ENCODE measurements around the gene GPSM3. TPM values are rescaled to one million over a fixed set of nuclear protein-coding genes. Genes with fewer than 3 reads are reported as not detected.

GPSM3 gene
- total and polyA plus RNA-seq, 3 donors from 2014 or later = 5.4 to 11.3 (median 7.7) TPM

DNA sequence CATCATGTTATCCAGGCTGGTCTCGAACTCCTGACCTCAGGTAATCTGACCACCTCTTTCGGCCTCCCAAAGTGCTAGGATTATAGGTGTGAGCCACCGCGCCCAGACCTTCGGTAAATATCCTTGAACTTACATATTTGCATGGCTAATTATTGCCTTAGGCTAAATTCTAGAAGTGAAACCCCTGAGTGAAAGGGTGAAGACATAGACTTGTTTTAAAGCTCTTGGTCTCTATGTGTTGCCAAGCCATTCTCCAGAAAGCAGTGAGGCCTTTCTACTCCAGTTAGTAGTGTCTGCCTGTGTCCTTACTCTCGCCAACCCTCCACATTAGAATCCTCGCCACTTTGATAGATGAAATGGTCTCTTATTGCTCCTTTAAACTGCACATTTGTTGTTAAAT, 34.0 kb upstream of the GPSM3 start:
- intact Hi-C loops (cut with DNase I; ENCODE audit: low total_unique reads) = no loop called here
- H3K36me3 ChIP-seq (ENCODE audit: low read depth, missing control alignments) = no peaks in the 10 kb centered on the region
- 89 to 94% methylated on average over 7 of the region's 7 CpGs for WGBS, 2 donors
- H3K27ac ChIP-seq = no peak overlapping the region
- H3K27me3 ChIP-seq = no peaks in the 10 kb centered on the region
- no peaks in the 10 kb centered on the region for H3K4me1 ChIP-seq
- DNase-seq = no peak
- H3K9me3 ChIP-seq = no peaks in the 10 kb centered on the region
- no peak overlapping the region for H3K4me3 ChIP-seq
- TF ChIP-seq, protein P1, sequence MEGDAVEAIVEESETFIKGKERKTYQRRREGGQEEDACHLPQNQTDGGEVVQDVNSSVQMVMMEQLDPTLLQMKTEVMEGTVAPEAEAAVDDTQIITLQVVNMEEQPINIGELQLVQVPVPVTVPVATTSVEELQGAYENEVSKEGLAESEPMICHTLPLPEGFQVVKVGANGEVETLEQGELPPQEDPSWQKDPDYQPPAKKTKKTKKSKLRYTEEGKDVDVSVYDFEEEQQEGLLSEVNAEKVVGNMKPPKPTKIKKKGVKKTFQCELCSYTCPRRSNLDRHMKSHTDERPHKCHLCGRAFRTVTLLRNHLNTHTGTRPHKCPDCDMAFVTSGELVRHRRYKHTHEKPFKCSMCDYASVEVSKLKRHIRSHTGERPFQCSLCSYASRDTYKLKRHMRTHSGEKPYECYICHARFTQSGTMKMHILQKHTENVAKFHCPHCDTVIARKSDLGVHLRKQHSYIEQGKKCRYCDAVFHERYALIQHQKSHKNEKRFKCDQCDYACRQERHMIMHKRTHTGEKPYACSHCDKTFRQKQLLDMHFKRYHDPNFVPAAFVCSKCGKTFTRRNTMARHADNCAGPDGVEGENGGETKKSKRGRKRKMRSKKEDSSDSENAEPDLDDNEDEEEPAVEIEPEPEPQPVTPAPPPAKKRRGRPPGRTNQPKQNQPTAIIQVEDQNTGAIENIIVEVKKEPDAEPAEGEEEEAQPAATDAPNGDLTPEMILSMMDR (IDR thresholded peaks at IDR 0.05) = no peak
- TF ChIP-seq POLR2A (IDR thresholded peaks at IDR 0.05) = no peak

DNA sequence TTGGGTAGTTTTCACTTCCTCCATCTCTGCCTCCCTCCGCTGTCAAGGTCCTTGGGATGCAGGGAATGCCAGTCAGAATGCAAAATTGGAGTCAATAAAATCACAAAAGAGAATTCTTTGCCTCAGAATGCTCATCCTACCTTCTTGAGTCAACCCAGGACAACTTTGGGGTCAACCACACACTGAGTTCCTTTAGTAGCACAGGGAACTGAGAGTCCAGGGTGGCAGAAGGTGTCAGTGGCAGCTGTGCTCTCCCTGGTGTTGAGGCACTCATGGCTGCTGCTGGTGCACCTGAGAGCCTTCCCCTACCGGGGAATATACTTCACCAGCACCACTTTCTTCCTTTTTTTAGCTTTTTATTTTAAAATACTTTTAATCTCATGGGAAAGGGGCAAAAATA, 32.3 kb upstream of the GPSM3 start:
- intact Hi-C loops (cut with DNase I; ENCODE audit: low total_unique reads) = no loop called here
- no peak for DNase-seq
- no peaks in the 10 kb centered on the region for H3K27me3 ChIP-seq
- H3K9me3 ChIP-seq = no peaks in the 10 kb centered on the region
- H3K27ac ChIP-seq = no peak overlapping the region
- WGBS, 2 donors = 76 to 86% methylated on average over 2 of the region's 2 CpGs
- H3K4me1 ChIP-seq = no peaks in the 10 kb centered on the region
- no peaks in the 10 kb centered on the region for H3K36me3 ChIP-seq (ENCODE audit: low read depth, missing control alignments)
- no peak overlapping the region for H3K4me3 ChIP-seq
- TF ChIP-seq POLR2A (IDR thresholded peaks at IDR 0.05) = no peak
- TF ChIP-seq, protein P1 (IDR thresholded peaks at IDR 0.05) = no peak

DNA sequence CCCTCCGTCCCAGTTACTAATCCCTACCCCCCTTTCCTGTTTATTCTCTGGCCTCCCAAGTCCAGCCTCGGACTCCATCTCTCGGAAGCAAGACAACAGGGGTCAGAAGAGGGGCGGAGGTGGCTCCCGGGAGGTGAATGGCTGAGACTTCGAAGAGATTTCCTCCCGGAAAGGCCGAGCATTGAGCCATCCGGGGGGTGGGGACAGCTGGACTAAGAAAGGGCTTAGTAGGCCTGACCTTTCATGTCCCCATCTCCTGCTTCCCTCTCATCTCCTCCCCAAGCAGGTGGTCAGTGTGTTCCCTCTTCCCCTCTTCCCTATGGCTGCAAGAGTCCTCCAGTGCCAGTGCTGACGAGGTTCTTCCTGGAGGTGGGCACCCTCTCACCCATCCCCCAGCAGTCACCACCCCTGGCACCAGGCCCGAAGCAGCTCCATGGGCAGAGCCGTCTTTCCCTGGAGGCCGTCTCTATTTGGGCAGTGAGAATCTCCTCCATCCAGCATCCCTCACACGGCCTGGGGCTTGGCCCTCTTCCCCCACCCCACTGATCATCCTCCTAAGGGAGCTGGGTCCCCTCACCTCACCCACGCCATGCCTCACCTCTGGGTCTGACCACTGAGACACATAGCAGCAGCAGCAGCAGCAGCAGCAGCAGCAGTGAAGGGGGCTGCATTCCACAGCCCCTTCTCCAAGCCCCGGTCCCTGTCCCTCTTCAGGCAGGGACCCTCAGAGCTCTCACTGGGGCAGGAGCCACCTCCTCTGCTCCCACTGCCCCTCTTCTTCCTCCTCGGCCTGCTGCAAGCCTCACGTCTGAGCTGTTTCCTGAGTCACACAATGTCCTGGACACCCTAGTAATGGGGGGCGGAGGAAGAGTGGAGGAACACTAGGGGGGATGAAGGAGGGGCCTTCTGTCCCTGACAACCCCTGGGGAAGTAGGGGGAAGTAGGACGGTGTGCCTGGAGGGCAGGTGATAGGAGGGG, 31.1 kb upstream of the GPSM3 start, which contains the start of gene NOTCH4:
TSS of gene NOTCH4 (minus strand) at position 810 of the 978 bp plus-strand sequence. CDS start at position 671, 139 bp downstream.
- no peaks in the 10 kb centered on the region for H3K36me3 ChIP-seq (ENCODE audit: low read depth, missing control alignments)
- WGBS, 2 donors = 65 to 68% methylated on average over 19 to 20 of the region's 20 CpGs
- no peaks in the 10 kb centered on the region for H3K9me3 ChIP-seq
- intact Hi-C loops (cut with DNase I; ENCODE audit: low total_unique reads) = no loop called here
- no peak for DNase-seq
- no peak for TF ChIP-seq POLR2A (IDR thresholded peaks at IDR 0.05)
- H3K4me3 ChIP-seq = no peak within 1 kb of the TSS
- H3K4me1 ChIP-seq = no peaks in the 10 kb centered on the region
- no peak within 1 kb of the TSS for H3K27ac ChIP-seq
- no peaks in the 10 kb centered on the region for H3K27me3 ChIP-seq

DNA sequence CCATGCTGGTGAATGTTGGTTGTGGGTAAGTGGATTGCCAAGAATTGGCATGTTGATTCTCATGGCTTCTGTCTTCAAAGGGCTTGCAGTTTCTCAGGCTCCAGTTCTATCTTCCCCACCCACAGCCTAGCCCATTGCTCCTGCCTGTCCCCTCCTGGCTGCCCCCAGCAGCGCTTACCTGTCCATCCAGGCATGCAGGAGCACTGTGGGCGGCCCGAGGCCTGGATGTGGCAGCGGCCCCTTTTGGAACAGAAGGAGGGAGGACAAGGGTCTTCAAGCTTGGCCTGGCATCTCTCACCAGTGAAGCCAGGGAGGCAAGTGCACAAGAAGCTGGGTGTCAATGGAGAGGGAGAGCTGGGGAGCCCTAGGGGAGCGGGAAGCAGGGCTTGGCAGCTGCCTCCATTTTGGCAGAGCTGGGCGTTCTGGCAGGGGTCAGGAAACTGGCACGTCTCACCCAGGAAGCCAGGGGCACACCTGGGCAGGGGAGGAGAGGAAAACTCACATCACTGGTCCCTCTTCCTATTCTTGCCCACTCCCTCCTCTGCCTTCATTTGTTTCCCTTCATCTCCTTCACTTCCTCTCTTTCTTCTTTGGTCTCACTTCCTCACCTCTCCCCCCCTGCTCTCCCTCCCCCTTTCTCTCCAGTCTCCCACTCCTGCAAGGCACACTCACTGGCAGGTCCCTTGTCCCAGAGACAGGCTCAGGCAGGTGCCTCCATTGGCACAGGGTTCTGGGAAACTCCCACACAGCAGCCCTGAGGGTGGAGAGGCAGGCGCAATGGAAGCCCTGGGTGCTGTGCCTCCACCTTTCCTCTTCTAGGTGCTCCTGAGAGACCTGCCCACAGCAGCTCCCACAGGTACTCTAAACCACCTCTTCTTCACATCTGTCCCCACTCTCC, 30.1 kb upstream of the GPSM3 start:
- Histone ChIP-seq H3K27me3 (no peaks in the 10 kb centered on the region), H3K4me1 (no peaks in the 10 kb centered on the region), H3K36me3 (ENCODE audit: low read depth, missing control alignments) (no peaks in the 10 kb centered on the region), H3K9me3 (no peaks in the 10 kb centered on the region), H3K4me3 (no peak overlapping the region), H3K27ac (no peak overlapping the region)
- DNase-seq = no peak
- no peak for TF ChIP-seq POLR2A (IDR thresholded peaks at IDR 0.05)
- TF ChIP-seq, protein P1 (IDR thresholded peaks at IDR 0.05) = no peak
- intact Hi-C loops (cut with DNase I; ENCODE audit: low total_unique reads) = no loop called here
- 83 to 84% methylated on average over 8 of the region's 8 CpGs for WGBS, 2 donors

DNA sequence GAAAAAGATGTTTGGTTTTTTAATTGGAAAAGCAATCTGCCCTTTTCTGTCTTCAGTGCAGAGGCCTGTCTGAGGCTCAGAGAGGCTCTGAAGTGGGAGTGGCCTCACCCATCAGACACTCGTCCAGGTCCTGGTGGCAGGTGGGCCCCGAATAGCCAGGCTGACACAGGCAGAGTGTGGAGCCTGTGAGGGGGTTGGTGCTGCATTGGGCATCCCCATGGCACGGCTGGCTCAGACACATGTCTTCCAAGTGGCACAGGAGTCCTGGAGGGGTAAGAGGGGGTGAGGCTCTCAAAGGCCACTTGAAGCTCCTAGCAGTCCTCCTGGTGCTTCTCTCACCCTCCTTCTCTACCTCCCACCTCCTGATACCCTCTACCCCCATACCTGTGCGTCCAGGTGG, 27.6 kb upstream of the GPSM3 start:
- no peak for DNase-seq
- Histone ChIP-seq H3K27me3 (no peaks in the 10 kb centered on the region), H3K27ac (no peak overlapping the region), H3K4me1 (no peaks in the 10 kb centered on the region), H3K9me3 (no peaks in the 10 kb centered on the region), H3K4me3 (no peak overlapping the region), H3K36me3 (ENCODE audit: low read depth, missing control alignments) (no peaks in the 10 kb centered on the region)
- intact Hi-C loops (cut with DNase I; ENCODE audit: low total_unique reads) = no loop called here
- 63 to 72% methylated on average over 4 of the region's 4 CpGs for WGBS, 2 donors
- TF ChIP-seq POLR2A (IDR thresholded peaks at IDR 0.05) = no peak
- TF ChIP-seq, protein P1 (IDR thresholded peaks at IDR 0.05) = no peak
